Stimulated activated CD4-positive, alpha-beta T cell treated with anti-CD3 and anti-CD28 coated beads, TNF-alpha, amount 100 ng/mL, for 48 hours (primary cell): ENCODE results near the gene DLG1.
A peak's percentile ranks its signal among the peaks of the same experiment; 100 is the strongest.

Source experiments
- DNase-seq, 3 donors: peaks; one replicate each; pipeline ENCODE4 v3.0.0-alpha.2; 2020; ENCODE audit warnings: low read depth in 3 of 3

DLG1 gene

DNA sequence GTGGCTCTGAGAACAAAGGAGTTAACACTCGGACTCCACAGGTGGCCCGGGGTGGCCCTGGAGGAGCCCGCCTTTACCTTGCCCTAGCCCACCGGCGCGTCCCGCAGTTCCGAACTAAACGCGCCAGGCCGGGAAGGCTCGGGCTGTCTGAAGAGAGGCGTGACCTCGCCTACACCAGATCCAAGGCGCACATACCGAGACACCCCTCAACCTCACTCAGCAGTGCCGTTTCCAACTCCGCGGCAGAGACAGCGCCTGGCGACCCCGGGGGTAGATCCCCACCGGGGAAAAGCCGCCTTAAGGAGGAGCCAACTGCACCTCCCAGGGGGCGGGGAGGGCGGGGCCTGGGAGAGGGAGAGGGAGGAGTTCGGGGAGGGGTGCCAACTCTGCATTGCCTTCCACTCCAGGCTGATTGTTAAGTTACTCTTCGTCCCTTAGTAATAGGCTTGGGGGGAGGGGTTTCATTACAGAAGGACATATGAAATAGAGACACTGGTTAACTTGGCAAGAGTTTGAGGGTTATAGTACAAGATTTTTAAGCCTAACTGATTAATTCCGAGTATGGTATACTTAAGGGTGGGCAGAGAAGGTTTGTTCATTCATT lies at the start of gene DLG1:
Gene DLG1 (minus strand): TSS at position 272 of the 604 bp plus-strand sequence. CDS start 1,408 bp downstream, outside the sequence.
- peak; percentile 68 to 83 (median 75) for DNase-seq

DNA sequence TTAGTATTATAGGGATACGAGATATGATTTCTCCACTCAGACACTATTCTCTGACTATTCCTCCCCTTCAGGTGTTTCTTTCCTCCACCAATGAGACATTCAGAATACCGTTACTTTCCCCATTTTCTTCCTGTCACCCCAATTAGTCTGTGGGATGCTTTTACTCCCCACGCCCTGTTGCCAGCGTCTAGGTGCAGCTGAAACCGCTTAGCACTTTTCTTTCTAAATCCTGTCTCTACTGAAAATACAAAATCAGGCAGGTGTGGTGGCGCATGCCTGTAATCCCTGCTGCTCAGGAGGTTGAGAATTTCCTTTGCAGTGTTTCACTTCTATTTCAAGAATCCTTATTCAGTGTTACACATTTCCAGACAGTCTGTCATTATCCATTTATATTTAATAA lies 49.6 kb upstream of the DLG1 start:
- DNase-seq = no peak

DNA sequence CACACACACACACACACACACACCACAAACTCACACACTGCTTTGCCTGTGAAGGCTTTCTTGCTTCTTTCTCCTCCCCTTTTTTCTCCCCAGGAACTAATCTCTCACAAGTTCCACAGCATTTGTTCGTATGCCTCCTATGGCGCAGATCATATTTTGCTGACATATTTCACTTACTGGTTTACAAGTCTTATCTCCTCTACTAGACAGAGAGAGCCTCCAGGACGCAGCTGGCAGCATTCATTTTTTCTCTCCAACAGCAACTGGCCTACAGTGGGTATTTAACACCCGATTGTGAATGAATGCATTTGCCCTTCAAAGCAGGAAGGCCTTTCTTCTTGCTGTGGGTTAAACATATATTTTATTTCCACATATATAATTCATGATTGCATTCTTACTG lies 47.0 kb upstream of the DLG1 start:
- DNase-seq = no peak

DNA sequence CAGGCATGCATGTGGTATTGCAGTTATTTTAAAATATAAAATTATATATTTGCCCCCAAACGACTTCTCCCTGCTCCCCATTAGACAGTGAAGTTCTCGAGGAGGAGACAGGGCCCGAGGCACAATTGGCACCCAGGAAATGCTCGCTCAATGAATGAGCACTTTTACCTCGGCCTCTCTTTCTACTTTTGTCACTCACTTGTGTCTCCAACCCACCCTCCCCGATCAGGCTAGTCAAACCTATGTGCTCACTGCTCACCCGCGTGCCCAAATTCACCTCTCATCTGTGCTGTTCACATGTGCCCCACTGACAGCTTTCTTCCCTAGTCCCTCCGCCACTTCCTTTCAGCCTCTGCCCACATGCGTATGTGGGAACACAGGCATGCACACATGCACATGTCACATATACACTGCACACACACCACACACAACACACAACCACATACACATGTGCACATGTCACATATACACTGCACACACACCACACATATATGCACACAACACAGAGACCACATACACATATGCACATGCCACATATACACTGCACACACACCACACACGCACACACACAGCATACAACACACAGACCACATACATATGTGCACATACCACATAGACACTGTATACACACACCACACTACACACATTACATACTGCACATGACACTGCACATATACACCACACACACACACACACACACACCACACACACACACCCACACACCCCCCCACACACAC lies 46.3 kb upstream of the DLG1 start:
- no peak for DNase-seq

DNA sequence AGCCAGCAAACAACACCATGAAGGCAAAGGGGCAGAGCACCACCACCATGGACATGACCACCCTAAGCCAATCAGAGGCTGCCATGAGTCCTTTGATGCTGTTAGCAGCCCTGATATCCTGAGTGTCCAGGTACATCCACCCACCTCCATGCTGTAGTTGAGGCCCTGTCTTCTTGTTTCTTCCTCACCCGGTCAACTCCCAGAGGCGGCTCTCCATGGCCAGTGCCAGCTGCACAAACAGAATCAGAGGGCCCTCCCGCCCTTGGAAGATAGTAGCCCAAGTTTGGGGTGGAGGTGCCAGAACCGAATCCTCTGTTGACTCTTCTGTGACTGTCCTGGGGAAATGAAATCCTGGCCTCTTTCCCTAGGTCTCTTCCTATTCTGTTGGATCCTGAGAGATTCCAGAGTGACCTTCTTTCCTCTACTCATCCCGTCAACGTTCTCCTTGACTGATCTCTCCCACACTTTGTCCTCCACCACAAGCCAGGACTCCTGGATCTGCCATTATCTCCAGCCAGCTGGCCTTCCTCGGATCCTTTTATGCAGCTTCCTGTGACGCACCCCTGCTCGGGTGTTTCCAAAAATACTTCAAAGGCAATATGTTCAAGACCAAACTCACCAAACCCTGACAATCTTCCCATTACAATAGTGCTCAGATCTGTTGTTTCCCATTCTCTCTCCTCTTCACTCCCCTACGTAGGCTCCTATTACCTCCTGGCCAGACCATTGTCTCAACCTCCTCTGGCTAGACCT lies 45.4 kb upstream of the DLG1 start:
- DNase-seq = no peak

DNA sequence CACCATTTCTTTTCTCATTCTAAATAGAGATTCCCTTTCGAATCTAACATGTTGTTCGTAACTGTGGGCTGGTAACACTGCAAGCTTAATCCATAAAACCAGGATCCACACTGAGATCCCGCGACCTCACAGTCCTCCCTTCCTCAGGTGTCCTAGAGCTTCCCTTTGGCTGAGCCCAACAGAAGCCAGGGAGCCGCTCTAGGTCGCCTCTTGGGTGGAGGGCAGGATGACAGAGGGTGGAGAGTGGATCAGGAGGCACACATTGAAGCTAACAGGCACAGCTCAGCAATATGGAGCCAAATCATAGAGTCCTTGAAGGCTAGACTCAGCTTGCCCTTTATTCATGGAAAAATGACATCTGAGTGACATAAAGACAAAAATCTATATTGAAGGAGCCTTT lies 44.7 kb upstream of the DLG1 start:
- DNase-seq = no peak

DNA sequence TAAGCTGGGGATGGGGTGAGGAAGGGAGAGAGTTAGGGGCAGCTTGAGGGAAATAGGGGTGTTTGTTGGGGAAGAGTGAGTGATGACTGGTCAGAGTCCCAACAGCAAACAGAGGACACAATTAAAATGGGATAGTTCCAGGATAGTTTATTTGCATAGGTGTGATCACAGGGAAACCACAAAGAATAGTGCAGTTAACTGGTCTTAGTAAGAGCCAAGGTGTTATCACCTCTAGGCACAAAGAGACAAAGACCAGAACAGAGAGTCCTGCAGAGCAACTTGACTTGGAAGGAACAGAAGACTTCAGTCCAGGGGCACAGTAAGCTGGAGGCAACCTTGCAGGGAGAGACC lies 42.1 kb upstream of the DLG1 start:
- DNase-seq = no peak

DNA sequence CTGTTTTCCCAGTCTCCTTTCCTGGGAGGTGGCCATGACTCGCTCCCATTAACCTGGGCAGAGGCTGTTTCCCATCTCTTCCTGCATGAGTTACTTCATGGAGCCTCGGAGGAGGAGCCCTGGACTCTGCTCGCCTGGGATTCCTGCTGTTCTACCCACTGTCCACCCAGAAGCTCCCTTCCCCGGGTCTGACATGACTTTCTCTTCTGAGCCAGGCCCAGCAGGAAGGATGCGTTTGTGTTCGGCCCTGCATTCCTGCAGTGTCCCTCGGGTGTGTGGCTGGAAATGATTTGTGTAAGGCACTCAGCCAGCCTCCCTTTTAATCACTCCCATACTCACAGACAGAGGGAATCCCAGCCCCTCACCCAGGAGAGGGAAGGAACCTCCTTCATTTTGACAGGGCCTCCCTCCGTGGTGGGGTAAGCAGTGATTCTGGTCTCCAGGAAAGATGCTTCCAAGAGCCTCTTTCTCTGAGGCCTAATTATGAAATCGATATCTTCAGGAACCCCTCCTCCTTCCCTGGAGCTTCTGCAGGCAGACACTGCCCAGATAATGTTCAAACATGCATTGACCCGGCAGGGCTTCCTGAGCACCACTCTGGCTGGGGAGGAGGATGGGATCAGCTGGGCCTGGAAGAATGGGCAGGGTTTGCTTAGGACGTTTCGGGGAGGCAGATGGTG lies 41.6 kb upstream of the DLG1 start:
- no peak for DNase-seq

DNA sequence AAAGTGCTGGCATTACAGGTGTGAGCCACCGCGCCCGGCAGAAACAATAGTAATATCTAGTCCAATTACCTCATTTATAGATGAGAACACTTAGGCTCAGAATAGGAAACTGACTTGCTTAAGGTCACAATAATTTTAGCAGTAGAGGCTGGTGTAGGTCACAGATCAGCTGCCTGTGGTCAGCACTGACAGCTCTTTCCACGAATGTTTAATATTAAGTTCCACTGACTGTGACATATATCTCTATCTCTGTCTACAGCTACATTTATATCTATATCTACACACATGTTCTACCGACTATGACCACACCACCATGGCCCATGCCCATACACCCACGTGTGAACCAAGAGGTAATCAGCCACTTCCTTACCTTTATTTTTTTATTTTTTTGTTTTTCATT lies 40.2 kb upstream of the DLG1 start:
- DNase-seq = no peak

DNA sequence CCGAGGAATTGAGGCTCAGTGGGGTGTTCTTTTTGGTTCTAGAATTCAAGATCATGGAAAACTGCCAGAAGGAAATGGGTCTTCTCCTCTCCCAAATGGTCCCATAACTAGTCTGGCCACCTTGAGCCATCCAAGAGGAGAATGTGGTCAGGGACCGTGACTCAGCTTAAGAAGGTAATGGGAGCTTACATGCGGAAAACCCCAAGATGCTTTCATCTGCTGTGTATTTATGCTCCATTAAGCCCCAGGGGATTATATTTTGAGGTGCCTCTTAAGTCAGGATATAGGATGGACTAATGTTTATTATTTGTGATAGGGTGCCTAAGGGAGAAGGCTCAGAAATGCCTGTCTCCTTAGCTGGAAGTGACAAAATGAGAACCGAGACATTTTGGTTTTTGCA lies 39.2 kb upstream of the DLG1 start:
- no peak for DNase-seq

DNA sequence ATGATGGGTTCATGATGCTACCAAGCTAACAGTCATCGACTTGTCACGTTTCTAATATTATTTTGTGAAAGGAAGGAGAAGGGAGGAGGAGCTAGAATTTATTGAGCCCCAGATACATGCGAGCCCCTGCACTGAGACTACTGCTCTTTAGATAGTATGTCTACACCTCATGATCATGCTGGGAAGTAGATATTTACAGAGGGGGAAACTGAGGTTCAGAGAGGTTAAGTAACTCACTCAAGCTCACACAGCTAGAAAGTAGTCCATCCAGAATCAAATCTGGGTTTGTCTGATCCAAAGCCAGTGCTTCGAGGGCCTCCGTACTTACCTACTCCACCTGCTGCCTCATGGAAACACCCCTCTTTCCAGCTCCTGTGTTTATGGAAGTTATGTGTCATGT lies 38.8 kb upstream of the DLG1 start:
- DNase-seq = no peak

DNA sequence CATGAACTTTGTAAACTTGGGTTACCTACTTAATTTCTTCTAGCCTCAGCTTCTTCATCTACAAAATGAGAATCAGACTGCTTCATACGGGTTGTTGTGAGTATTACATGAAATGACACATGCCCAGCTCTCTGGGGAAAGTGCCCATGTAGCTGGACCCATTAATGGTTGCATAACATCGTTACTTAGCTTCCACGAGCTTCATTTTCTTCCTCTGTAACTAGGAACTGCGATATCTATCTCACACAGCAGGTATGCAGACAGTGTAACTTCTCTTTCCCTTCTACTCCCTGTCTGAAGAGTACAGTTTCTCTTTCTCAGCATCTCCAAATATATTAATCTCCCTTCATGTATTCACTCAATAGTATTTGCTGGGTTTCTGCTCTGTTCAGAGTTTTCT lies 37.9 kb upstream of the DLG1 start:
- no peak for DNase-seq

DNA sequence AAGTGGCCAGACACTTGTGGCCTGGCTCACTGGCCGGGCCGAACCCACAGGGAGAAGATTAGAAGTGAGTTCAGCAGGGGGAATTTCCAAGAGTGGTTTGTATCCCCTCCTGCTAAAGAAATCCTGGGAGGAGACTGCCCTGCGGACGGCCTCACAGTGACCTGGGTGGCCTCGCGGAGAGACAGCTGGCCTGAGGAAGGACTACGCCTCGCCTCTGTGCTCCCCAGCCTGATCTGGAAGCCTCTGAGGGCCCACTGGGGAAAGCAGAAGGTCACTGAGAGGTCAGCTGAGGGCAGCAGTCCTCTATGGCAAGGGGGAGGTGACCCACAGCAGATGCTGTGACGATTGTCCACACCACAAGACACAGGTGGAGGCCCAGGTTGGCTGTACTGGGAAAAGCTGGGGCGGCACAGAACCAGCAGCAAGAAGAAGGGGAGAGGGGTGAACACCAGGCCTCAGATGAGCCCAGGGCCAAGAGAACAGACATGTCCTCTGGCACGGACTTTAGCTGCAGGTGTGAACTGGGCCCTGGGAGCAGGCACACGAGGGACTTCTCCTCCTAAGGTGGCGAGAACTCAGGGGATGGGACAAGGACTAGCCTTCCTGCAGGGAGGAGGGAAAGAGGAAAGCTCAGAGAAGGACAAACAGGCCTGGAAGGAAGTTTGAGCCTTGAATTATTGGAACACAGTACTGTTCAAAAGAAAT lies 37.2 kb upstream of the DLG1 start:
- no peak for DNase-seq

DNA sequence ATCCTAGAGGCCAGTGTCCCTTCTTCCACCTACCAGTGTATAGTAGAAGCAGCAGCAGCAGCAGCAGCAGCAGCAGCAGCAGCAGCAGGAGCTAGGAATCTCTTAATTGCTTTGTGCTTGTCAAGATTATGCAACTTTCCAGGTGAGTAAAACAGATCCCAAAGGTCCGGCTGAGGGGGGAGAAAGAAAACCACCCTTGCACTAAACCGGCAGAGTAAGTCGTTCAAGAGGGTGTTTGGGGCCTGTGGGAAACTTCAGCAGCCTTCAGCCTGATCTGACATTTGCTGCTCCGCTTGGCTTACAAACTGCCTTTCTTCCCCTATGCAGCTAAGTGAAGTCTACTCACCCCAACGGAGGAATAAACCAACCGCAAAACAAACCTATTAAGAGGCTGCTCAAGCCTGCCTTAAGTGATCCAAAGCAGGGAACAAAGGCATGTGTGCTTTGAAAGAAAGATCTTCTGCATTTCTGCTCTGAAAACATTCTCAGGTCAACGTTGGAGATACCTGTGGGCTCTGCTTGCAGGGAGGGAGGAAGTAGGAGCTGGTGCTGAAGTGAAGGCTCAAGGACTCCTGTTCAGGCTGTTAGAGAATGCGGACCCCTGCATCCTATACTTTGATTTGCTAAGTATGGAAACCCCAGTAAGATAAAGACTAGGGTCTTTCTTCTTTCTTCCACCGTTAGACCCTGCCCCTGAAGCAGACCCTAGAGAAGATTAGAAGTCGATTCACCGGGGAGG lies 35.7 kb upstream of the DLG1 start:
- DNase-seq = no peak

DNA sequence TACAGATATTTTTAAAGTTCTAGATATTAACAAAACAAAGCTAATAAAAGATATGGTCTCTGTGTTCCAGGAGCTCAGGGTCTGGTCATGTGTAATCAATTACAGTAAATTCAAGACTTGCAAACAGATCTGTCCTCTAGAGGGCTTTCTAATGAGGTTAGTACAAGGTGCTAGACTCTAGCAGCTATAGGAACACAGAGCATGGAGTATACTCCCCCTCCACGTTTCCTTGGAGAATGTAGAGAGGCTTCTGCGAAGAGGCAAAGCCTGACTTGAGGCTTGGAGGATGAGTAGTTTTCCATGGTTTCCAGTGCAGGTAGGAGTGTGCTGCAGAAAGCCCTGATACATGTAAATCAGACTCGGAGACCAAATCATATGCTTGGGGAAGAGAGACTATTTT lies 32.7 kb upstream of the DLG1 start:
- DNase-seq = no peak

DNA sequence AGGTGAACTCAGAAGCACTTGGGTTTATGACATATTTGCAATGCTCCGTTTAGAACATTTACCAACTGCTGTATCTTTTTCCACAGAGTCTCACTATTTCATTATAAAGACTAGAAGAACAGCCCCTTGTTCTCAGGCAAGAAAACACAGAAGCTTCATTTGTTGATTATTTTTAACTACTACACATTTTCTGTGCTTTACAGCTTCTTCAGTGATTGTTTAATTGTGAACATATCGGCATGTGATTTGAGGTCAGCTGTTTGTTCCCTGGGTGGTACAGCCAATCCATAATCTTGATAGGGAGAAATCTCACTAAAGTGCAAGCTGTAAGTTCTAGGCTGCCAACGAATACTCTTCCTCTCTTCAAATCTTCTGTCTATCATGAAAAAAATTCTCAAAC lies 31.0 kb upstream of the DLG1 start:
- no peak for DNase-seq

DNA sequence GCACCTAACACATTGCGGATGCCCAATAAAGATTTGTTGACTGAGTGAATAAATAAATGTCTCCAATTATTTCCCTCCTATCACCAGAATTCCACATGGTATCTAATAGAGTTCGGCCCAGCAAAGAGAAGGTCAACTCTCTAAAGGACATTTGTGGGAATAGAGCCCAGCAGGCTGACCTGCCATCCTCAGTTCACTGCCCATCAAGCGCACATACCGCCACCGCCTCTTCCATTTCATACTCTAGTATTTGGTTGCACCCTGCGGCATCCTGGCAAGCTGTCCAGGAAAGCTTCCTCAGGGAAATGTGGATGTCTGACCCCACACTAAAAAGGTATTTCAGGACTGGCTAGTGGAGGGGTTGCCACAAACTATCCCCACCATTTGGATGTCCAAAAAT lies 29.8 kb upstream of the DLG1 start:
- no peak for DNase-seq

DNA sequence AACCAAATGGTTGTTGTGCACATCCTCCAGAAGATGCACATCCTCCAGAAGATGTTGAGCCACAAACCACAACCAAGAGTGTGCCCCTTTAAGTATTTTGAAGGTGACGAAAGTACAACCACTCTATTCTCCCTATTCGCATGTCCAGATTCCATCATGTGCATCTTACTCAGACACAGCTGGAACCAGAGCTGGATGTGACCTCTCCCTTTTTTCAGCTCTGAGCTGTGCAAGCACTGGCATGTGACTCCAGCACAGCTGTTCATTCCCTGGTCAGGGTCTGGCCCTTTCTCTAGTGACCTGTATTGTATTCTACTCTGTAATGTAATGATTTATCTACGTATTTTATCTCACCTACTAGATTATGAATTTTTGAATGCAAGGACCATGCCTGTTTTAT lies 29.3 kb upstream of the DLG1 start:
- no peak for DNase-seq

DNA sequence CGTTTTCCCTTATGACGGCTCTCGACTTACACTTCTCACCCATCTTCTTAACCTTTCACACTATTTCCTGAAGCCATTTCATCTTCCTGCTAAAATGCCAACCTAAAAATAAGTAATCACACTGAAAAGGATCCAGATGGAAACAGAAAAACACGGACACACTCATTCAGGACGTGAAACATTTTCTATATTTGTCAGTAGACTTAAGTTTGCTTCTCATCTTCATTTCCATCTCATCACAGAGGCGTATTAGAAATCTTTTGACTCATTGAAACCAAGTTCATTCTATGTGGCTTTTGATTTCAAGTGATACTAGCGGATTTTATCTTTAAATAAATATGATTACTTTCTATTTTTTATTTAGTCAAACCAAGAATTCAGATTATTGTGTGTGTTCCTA lies 27.4 kb upstream of the DLG1 start:
- DNase-seq = no peak

DNA sequence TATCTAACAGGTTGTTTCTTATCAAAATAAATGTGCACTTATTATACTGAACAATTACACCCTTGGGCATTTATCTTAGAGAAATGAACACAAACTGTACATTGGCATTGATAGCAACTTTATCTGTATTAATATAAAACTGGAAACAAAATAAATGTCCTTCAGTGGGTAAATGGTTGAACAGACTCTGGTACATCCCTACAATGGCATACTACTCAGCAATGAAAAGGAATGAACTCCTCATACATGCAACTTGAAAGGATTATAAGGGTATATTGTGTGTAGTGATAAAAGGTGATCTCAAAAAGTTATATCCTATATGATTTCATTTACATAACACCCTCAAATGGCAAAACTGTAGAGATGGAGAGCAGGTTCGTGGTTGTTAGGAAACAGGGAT lies 23.7 kb upstream of the DLG1 start:
- no peak for DNase-seq

DNA sequence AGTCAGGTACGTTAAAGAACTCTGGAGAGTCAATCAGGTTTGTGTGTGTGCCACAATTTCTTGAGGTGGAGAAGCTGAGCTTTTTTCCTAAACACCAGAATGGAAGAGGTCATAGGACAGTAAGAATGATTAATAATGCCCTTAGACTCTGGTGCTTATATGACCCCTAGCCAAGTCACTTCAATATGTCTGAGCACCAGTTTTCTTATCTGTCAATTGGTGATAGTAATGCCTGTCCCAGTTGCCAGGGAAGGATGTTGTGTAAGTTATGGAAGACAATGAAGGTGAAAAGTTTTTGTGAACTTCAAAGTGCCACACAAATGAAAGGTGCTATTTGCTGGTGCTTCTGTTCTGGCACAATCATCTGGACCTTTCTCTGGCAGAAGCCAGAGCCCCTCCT lies 22.2 kb upstream of the DLG1 start:
- no peak for DNase-seq
